ENCODE measurements around the gene MYLK2.
A peak's percentile ranks its signal among the peaks of the same experiment; 100 is the strongest.

MYLK2 gene

DNA sequence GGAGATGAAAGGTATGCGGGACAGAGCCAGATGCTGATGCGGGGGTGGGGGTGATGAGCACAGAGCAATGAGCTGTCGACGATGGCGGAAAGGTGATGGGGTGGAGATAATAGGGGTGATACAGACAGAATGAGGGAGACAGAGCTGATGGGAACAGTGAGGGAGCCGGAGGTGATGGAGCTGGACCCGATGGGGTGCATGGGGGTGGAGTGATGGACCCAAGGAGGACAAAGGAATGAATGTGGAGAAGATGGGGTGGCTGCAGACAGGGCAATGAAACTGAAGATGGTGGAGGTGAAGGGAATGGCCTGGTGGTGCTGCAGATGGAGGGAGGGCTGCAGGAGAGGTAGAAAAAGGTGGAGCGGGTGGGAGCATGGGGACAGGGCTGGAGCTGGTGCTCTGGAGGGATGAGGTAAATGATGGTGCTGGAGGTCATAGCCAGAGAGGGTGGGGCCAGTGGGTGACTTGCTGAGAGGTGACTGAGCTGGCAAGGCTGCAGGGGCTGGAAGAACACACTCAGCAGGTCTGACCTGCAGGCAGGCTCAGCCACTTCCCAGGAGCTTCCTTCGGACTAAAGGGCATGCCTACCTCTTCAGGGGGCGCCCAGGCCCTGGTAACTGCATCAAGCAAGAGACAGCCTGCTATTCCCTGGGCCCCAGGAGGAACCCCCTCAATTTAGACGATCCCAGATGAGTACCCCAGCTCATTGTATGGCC is 32.2 kb downstream of the MYLK2 start:
- Histone ChIP-seq H3K9me3 (ENCODE audit: control insufficient read depth in 1 of 2, low read length in 2 of 2) (no peaks in the 10 kb centered on the region), H3K27ac (ENCODE audit: low read depth, low read length) (no peak overlapping the region), H3K4me3 (ENCODE audit: low read depth in 1 of 2, low read length in 2 of 2) (no peak overlapping the region), H3K27me3 (ENCODE audit: control insufficient read depth in 1 of 2, insufficient read depth in 2 of 2, low read length in 2 of 2) (peaks cover 8 to 23% of the 10 kb centered on the region in 2 donors), H3K36me3 (ENCODE audit: control insufficient read depth in 1 of 2, insufficient read depth in 2 of 2, low read length in 2 of 2) (no peaks in the 10 kb centered on the region), H3K4me1 (ENCODE audit: control insufficient read depth in 1 of 2, insufficient read depth in 2 of 2, low read length in 2 of 2) (no peaks in the 10 kb centered on the region), H3K9ac (ENCODE audit: low read depth in 1 of 2, low read length in 2 of 2) (no peak overlapping the region)

DNA sequence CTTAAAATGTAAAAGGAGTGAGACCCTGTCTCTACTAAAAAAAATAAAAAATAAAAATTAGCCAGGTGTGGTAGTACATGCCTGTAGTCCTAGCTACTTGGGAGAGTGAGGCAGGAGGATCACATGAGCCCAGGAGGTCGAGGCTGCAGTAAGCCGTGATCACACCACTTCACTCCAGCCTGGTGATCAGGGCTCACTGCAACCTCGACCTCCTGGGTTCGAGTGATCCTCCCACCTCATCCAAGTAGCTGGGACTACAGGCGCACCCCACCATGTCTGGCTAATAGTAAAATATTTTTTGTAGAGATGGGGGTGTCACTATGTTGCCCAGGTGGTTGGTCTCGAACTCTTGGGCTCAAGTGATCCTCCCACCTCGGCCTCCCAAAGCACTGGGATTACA is 34.3 kb downstream of the MYLK2 start:
- no peaks in the 10 kb centered on the region for H3K9me3 ChIP-seq (ENCODE audit: control insufficient read depth in 1 of 2, low read length in 2 of 2)
- peaks cover 0 to 2% of the 10 kb centered on the region in 2 donors for H3K4me1 ChIP-seq (ENCODE audit: control insufficient read depth in 1 of 2, insufficient read depth in 2 of 2, low read length in 2 of 2)
- H3K9ac ChIP-seq (ENCODE audit: low read depth in 1 of 2, low read length in 2 of 2), result no peak overlapping the region
- no peak overlapping the region for H3K27ac ChIP-seq (ENCODE audit: low read depth, low read length)
- no peak overlapping the region for H3K4me3 ChIP-seq (ENCODE audit: low read depth in 1 of 2, low read length in 2 of 2)
- H3K36me3 ChIP-seq (ENCODE audit: control insufficient read depth in 1 of 2, insufficient read depth in 2 of 2, low read length in 2 of 2), result no peaks in the 10 kb centered on the region
- H3K27me3 ChIP-seq (ENCODE audit: control insufficient read depth in 1 of 2, insufficient read depth in 2 of 2, low read length in 2 of 2), result peaks cover 8 to 25% of the 10 kb centered on the region in 2 donors

DNA sequence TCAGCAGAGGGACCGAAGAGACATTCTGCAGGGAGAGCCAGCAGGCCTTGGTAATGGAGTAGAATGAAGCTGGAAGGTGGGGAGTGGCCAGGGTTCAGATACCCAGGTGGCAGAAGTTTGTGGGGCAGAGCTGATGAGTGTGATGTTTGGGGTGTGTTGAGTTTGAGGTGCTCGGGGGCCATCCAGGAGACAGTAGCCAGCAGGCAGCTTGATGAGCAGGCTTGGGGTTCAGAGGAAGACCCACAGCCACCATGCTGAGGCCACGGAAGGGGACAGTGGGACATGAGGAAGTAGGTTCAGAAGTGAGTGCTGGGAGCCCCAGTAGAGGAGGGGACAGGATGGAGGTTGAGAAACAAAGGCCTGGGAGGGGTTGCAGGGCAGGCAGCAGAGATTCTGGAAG is 37.4 kb downstream of the MYLK2 start:
- H3K4me3 ChIP-seq (ENCODE audit: low read depth in 1 of 2, low read length in 2 of 2), result no peak overlapping the region
- peaks cover 5 to 28% of the 10 kb centered on the region in 2 donors for H3K27me3 ChIP-seq (ENCODE audit: control insufficient read depth in 1 of 2, insufficient read depth in 2 of 2, low read length in 2 of 2)
- no peak overlapping the region for H3K27ac ChIP-seq (ENCODE audit: low read depth, low read length)
- no peaks in the 10 kb centered on the region for H3K36me3 ChIP-seq (ENCODE audit: control insufficient read depth in 1 of 2, insufficient read depth in 2 of 2, low read length in 2 of 2)
- H3K9ac ChIP-seq (ENCODE audit: low read depth in 1 of 2, low read length in 2 of 2), result no peak overlapping the region
- H3K4me1 ChIP-seq (ENCODE audit: control insufficient read depth in 1 of 2, insufficient read depth in 2 of 2, low read length in 2 of 2), result peaks cover 9 to 16% of the 10 kb centered on the region in 2 donors
- H3K9me3 ChIP-seq (ENCODE audit: control insufficient read depth in 1 of 2, low read length in 2 of 2), result no peaks in the 10 kb centered on the region

DNA sequence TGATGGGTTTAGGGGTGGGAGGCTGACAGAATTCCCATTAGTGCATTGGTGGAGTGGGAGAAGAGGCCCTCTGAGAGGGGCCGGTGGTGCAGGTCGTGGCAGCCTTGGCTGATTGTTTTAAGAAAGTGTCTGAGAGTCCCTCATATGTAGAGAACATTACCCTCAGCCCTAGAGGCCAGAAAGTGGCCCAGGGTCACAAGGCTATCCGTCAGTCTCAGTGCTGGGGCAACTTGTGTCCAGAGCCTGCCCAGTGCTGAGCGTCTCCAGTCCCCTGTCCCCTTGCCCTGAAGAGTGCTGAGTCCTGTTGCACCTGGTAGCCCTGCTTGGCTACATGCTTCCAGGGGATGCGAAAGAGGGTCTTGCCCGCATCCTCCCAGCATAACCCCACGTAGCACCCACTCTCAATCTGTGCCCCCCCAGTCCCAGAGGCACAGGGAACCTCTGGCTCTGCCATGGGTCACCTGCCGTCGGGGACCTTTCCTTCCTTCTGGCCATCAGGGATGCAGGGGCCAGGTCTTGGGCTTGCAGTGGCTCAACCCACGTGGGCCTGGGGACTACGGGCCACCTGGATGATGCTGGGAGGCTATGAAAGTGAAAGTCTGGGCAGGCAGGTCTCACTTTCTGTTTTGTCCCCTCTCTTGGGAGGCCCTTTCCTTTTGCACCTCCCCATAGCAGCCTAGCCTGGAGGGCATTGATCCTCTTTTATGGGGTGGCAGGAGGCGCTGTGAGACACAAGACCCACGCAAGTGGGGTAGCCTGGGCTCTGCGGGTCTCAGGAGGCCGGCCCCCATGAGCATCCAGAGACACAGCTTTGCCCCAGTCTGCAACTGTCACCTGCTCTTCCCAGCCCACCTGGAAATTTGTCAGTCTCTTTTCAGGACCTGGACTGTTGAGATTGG is 39.0 kb downstream of the MYLK2 start:
- H3K9ac ChIP-seq (ENCODE audit: low read depth in 1 of 2, low read length in 2 of 2), result no peak overlapping the region
- no peaks in the 10 kb centered on the region for H3K9me3 ChIP-seq (ENCODE audit: control insufficient read depth in 1 of 2, low read length in 2 of 2)
- peaks cover 5 to 28% of the 10 kb centered on the region in 2 donors for H3K27me3 ChIP-seq (ENCODE audit: control insufficient read depth in 1 of 2, insufficient read depth in 2 of 2, low read length in 2 of 2)
- H3K4me3 ChIP-seq (ENCODE audit: low read depth in 1 of 2, low read length in 2 of 2), result no peak overlapping the region
- H3K27ac ChIP-seq (ENCODE audit: low read depth, low read length), result no peak overlapping the region
- H3K4me1 ChIP-seq (ENCODE audit: control insufficient read depth in 1 of 2, insufficient read depth in 2 of 2, low read length in 2 of 2), result peaks cover 9 to 19% of the 10 kb centered on the region in 2 donors
- H3K36me3 ChIP-seq (ENCODE audit: control insufficient read depth in 1 of 2, insufficient read depth in 2 of 2, low read length in 2 of 2), result no peaks in the 10 kb centered on the region

DNA sequence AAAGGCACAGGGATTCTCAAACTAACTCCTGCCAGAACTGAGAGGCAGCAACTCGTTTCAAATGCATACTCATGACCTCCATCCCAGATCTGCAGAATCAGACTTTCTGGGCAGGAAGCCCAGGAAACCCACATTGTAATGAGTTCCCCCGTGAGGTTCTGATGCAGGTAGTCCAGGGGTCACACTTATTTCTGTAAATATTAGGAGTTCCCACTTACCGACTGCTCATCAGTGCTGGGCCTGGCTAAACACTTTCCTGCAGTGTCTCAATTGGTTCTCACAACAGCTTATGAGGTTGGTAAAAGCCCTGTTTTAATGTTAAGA is 39.6 kb downstream of the MYLK2 start:
- no peak overlapping the region for H3K4me3 ChIP-seq (ENCODE audit: low read depth in 1 of 2, low read length in 2 of 2)
- H3K4me1 ChIP-seq (ENCODE audit: control insufficient read depth in 1 of 2, insufficient read depth in 2 of 2, low read length in 2 of 2), result peaks cover 9 to 19% of the 10 kb centered on the region in 2 donors
- no peaks in the 10 kb centered on the region for H3K36me3 ChIP-seq (ENCODE audit: control insufficient read depth in 1 of 2, insufficient read depth in 2 of 2, low read length in 2 of 2)

DNA sequence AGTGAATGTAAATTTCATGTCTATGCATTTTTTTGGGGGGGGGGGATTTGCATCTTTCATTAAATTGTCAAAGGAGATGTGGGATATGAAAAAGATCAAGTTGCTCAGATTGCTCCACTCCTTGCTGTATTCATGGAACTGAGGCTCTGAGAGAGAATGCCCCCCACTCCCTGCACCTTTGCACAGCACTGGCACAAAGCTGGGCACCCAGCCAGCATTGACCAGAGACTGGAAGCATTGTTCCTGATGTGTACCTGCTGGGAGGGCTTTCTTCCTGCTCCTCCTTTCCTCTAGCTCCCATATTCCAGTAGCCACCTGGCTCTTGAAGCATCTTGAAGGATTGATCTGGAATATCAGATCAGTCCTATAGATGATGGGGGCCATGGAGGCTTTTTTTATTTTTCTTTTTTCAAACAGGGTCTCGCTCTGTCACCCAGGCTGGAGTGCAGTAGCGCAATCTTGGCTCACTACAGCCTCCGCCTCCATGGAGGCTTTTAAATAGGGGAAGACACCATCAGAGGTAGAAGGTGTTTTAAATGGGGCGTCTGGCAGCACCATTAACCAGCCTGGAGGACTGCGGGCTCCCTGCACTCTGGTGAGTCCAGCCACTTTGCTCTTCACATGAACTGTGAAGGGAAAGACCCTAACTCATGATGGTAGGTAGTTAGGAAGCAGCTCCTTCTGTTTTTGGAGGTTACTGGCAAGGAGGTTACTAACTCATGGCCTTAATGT is 40.3 kb downstream of the MYLK2 start:
- no peaks in the 10 kb centered on the region for H3K9me3 ChIP-seq (ENCODE audit: control insufficient read depth in 1 of 2, low read length in 2 of 2)
- H3K4me3 ChIP-seq (ENCODE audit: low read depth in 1 of 2, low read length in 2 of 2), result no peak overlapping the region

More for the DNA sequence above, 39.6 kb downstream of the MYLK2 start:
- peaks cover 5 to 26% of the 10 kb centered on the region in 2 donors for H3K27me3 ChIP-seq (ENCODE audit: control insufficient read depth in 1 of 2, insufficient read depth in 2 of 2, low read length in 2 of 2)
- no peaks in the 10 kb centered on the region for H3K9me3 ChIP-seq (ENCODE audit: control insufficient read depth in 1 of 2, low read length in 2 of 2)
- H3K27ac ChIP-seq (ENCODE audit: low read depth, low read length), result no peak overlapping the region
- H3K9ac ChIP-seq (ENCODE audit: low read depth in 1 of 2, low read length in 2 of 2), result no peak overlapping the region

DNA sequence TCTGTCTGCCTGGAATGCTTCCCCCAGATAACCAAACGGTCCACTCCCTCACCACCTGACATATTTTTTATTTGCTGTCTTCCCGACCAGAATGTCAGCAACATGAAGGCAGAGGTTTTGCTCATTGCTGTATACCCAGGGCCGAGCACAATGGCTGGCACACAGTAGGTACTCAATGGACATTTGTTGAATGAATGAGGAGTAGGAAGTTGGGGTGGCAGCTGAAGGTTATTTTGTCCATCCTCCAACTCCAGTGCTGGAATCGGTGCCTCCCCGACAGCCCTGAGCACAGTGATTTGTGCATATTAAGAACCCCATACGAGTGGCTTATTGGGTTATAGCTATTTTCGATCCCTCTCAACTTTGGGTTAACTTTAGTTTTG is 40.8 kb downstream of the MYLK2 start:
- peaks cover 5 to 20% of the 10 kb centered on the region in 2 donors for H3K27me3 ChIP-seq (ENCODE audit: control insufficient read depth in 1 of 2, insufficient read depth in 2 of 2, low read length in 2 of 2)
- no peaks in the 10 kb centered on the region for H3K36me3 ChIP-seq (ENCODE audit: control insufficient read depth in 1 of 2, insufficient read depth in 2 of 2, low read length in 2 of 2)
- H3K4me1 ChIP-seq (ENCODE audit: control insufficient read depth in 1 of 2, insufficient read depth in 2 of 2, low read length in 2 of 2), result peaks cover 9 to 19% of the 10 kb centered on the region in 2 donors
- H3K27ac ChIP-seq (ENCODE audit: low read depth, low read length), result no peak overlapping the region
- H3K9ac ChIP-seq (ENCODE audit: low read depth in 1 of 2, low read length in 2 of 2), result no peak overlapping the region
- no peaks in the 10 kb centered on the region for H3K9me3 ChIP-seq (ENCODE audit: control insufficient read depth in 1 of 2, low read length in 2 of 2)
- H3K4me3 ChIP-seq (ENCODE audit: low read depth in 1 of 2, low read length in 2 of 2), result no peak overlapping the region

More for the DNA sequence above, 40.3 kb downstream of the MYLK2 start:
- no peak overlapping the region for H3K9ac ChIP-seq (ENCODE audit: low read depth in 1 of 2, low read length in 2 of 2)
- peaks cover 5 to 20% of the 10 kb centered on the region in 2 donors for H3K27me3 ChIP-seq (ENCODE audit: control insufficient read depth in 1 of 2, insufficient read depth in 2 of 2, low read length in 2 of 2)
- no peaks in the 10 kb centered on the region for H3K36me3 ChIP-seq (ENCODE audit: control insufficient read depth in 1 of 2, insufficient read depth in 2 of 2, low read length in 2 of 2)
- H3K27ac ChIP-seq (ENCODE audit: low read depth, low read length), result no peak overlapping the region
- H3K4me1 ChIP-seq (ENCODE audit: control insufficient read depth in 1 of 2, insufficient read depth in 2 of 2, low read length in 2 of 2), result peaks cover 9 to 19% of the 10 kb centered on the region in 2 donors

DNA sequence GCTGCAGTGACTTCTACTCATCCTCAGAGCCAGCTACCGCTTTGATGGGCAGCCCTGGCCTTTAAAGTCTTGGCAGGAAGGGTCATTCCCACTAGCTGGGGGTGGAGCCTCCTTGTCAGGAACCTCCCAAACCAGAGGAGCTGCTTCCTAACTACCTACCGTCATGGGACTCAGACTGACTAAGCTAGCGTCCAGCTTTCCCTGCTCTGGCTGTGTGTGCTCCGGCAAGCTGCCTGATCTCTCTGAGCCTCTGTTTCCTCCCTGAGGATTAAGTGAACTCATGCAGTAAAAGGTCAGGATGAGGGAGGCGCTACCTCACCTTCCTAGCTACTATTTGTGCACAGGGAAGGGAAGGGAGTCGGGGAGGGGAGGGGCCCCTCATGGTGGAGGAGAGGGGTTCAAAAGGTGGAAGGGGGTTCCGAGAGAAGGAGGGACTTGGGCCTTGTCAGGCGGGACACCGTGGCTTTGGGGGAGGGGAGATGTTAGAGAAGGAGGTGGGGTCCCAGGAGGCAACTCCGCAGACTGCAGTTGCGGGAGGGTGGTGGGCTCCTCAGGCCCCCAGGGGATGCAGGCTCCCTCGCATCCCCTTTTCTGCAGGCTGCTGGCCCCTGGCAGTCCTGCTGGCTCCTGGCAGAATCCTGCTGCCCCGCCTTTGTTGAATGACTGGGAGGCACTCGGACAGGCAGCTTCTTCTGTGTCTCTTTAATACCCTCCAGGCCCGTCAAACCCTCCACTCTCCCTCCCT is 41.4 kb downstream of the MYLK2 start:
- H3K9ac ChIP-seq (ENCODE audit: low read depth in 1 of 2, low read length in 2 of 2), result no peak overlapping the region

DNA sequence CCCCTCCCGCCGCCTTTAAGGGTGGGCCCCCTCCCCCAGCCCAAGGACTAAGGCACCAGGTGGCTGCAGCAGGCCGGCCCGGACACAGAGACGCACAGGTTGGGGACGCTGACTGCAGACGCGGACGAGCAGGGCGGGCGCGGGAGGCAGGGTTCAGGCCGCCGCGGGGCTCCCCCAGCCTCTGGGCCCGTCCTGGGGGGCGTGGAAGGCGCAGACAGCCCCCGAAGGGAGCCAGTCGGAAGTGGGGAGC is 41.9 kb downstream of the MYLK2 start:
- no peak overlapping the region for H3K27ac ChIP-seq (ENCODE audit: low read depth, low read length)
- no peak overlapping the region for H3K9ac ChIP-seq (ENCODE audit: low read depth in 1 of 2, low read length in 2 of 2)

More for the DNA sequence above, 41.4 kb downstream of the MYLK2 start:
- Histone ChIP-seq H3K27me3 (ENCODE audit: control insufficient read depth in 1 of 2, insufficient read depth in 2 of 2, low read length in 2 of 2) (peaks cover 5 to 15% of the 10 kb centered on the region in 2 donors), H3K9me3 (ENCODE audit: control insufficient read depth in 1 of 2, low read length in 2 of 2) (no peaks in the 10 kb centered on the region), H3K4me3 (ENCODE audit: low read depth in 1 of 2, low read length in 2 of 2) (peak overlapping the region; percentile 58 to 75), H3K27ac (ENCODE audit: low read depth, low read length) (no peak overlapping the region), H3K4me1 (ENCODE audit: control insufficient read depth in 1 of 2, insufficient read depth in 2 of 2, low read length in 2 of 2) (peaks cover 9 to 19% of the 10 kb centered on the region in 2 donors), H3K36me3 (ENCODE audit: control insufficient read depth in 1 of 2, insufficient read depth in 2 of 2, low read length in 2 of 2) (no peaks in the 10 kb centered on the region)

More for the DNA sequence above, 41.9 kb downstream of the MYLK2 start:
- peaks cover 5 to 15% of the 10 kb centered on the region in 2 donors for H3K27me3 ChIP-seq (ENCODE audit: control insufficient read depth in 1 of 2, insufficient read depth in 2 of 2, low read length in 2 of 2)
- no peaks in the 10 kb centered on the region for H3K9me3 ChIP-seq (ENCODE audit: control insufficient read depth in 1 of 2, low read length in 2 of 2)
- H3K4me3 ChIP-seq (ENCODE audit: low read depth in 1 of 2, low read length in 2 of 2), result peak overlapping the region; percentile 58 to 75
- H3K4me1 ChIP-seq (ENCODE audit: control insufficient read depth in 1 of 2, insufficient read depth in 2 of 2, low read length in 2 of 2), result peaks cover 9 to 19% of the 10 kb centered on the region in 2 donors
- no peaks in the 10 kb centered on the region for H3K36me3 ChIP-seq (ENCODE audit: control insufficient read depth in 1 of 2, insufficient read depth in 2 of 2, low read length in 2 of 2)

All from duodenal mucosa (tissue), 2 donors.